Measurements from ENCODE around the gene OR8G1. TPM values are rescaled to one million over a fixed set of nuclear protein-coding genes. Genes with fewer than 3 reads are reported as not detected.

Gene OR8G1
- total RNA-seq, 1 experiment from 2014 or later: not detected

GRCh38 chr11:124302347-124303125, 61.6 kb downstream of the OR8G1 start:
- Mint-ChIP-seq H3K27ac (ENCODE audit: unreplicated experiment) (no peak overlapping the region), H3K9me3 (ENCODE audit: unreplicated experiment) (no peaks in the 10 kb centered on the region), H3K4me1 (ENCODE audit: low read depth, unreplicated experiment) (no peaks in the 10 kb centered on the region), H3K36me3 (ENCODE audit: insufficient read depth, unreplicated experiment) (no peaks in the 10 kb centered on the region), H3K4me3 (ENCODE audit: unreplicated experiment) (no peak overlapping the region), H3K27me3 (ENCODE audit: insufficient read depth, unreplicated experiment) (peaks cover 20% of the 10 kb centered on the region)
- no peaks in the 10 kb centered on the region for H3K27me3 ChIP-seq (replicated peaks; ENCODE audit: control insufficient read depth, insufficient read depth, low read length)
- TF ChIP-seq, protein P1, sequence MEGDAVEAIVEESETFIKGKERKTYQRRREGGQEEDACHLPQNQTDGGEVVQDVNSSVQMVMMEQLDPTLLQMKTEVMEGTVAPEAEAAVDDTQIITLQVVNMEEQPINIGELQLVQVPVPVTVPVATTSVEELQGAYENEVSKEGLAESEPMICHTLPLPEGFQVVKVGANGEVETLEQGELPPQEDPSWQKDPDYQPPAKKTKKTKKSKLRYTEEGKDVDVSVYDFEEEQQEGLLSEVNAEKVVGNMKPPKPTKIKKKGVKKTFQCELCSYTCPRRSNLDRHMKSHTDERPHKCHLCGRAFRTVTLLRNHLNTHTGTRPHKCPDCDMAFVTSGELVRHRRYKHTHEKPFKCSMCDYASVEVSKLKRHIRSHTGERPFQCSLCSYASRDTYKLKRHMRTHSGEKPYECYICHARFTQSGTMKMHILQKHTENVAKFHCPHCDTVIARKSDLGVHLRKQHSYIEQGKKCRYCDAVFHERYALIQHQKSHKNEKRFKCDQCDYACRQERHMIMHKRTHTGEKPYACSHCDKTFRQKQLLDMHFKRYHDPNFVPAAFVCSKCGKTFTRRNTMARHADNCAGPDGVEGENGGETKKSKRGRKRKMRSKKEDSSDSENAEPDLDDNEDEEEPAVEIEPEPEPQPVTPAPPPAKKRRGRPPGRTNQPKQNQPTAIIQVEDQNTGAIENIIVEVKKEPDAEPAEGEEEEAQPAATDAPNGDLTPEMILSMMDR (IDR thresholded peaks at IDR 0.05; ENCODE audit: insufficient read depth in 1 of 2, low read depth in 1 of 2, low read length in 1 of 2, severe bottlenecking in 1 of 2, unreplicated experiment in 1 of 2): no peak
- intact Hi-C loops (cut with micrococcal nuclease; ENCODE audit: unreplicated experiment): loop anchor here (5.0 kb wide), 1 partner anchor 1670 kb away; no protein-coding TSS in a partner anchor
- no TSS peak for BruUV-seq (replicated peaks)
- H3K4me1 ChIP-seq: no peaks in the 10 kb centered on the region; the same call in 1 of the 2 replicates
- DNase-seq: no peak
- H3K4me3 ChIP-seq (ENCODE audit: low read depth, low read length): no peak overlapping the region
- no peaks in the 10 kb centered on the region for H3K36me3 ChIP-seq (ENCODE audit: control insufficient read depth, insufficient read depth, low read length)
- ChIA-PET POLR2A (no interaction called here), CTCF (no interaction called here)
- H3K9me3 ChIP-seq: no peaks in the 10 kb centered on the region

Other genes starting within 250 kb of the OR8G1 start
- gene OR10G6, start 245.9 kb upstream of the OR8G1 start, total RNA-seq (2022): not detected in 2 replicates
- not detected in 2 replicates for gene OR10G4, start 228.1 kb upstream of the OR8G1 start, total RNA-seq (2022)
- gene OR10G9, start 218.1 kb upstream of the OR8G1 start, total RNA-seq (2022): not detected in 2 replicates
- not detected in 2 replicates for gene OR10G8, start 214.3 kb upstream of the OR8G1 start, total RNA-seq (2022)
- not detected in 2 replicates for gene OR10G7, start 199.8 kb upstream of the OR8G1 start, total RNA-seq (2022)
- 1.3 and 1.6 TPM in 2 replicates for gene VWA5A, start 125.6 kb upstream of the OR8G1 start, total RNA-seq (2022)
- not detected in 2 replicates for gene OR10D3, start 57.8 kb upstream of the OR8G1 start, total RNA-seq (2022)
- gene OR8G5, start 15.3 kb downstream of the OR8G1 start, total RNA-seq (2022): not detected in 2 replicates
- gene OR8D1, start 72.9 kb downstream of the OR8G1 start, total RNA-seq (2022): not detected in 2 replicates
- not detected in 2 replicates for gene OR8D2, start 79.1 kb downstream of the OR8G1 start, total RNA-seq (2022)
- gene OR8B2, start 143.4 kb downstream of the OR8G1 start, total RNA-seq (2022): not detected in 2 replicates
- not detected in 2 replicates for gene OR8B3, start 157.9 kb downstream of the OR8G1 start, total RNA-seq (2022)
- not detected in 2 replicates for gene OR8B4, start 183.8 kb downstream of the OR8G1 start, total RNA-seq (2022)
- gene OR8B8, start 204.6 kb downstream of the OR8G1 start, total RNA-seq (2022): not detected in 2 replicates

Data from Caco-2 (cell line).